Left ventricle myocardium inferior (tissue), 1 donor: ENCODE results near the gene SHROOM1. TPM values are rescaled to one million over a fixed set of nuclear protein-coding genes. Genes with fewer than 3 reads are reported as not detected.
A peak's percentile ranks its signal among the peaks of the same experiment; 100 is the strongest.

Experiments used
- DNase-seq: peaks from one replicate; pipeline ENCODE4 v3.0.0-alpha.2; 2020
- H3K27ac ChIP-seq: fragments of 200-600 bp; replicated peaks from 2 replicates; pipeline ENCODE4 v1.8.0; 2021
- H3K27me3 ChIP-seq: fragments of 200-600 bp; 2 replicates; pipeline ENCODE4 v1.8.0; 2021; ENCODE audit warnings: low read depth
- H3K36me3 ChIP-seq: fragments of 200-600 bp; 2 replicates; pipeline ENCODE4 v1.8.0; 2021
- H3K4me1 ChIP-seq: fragments of 200-600 bp; 2 replicates; pipeline ENCODE4 v1.8.0; 2021
- H3K4me3 ChIP-seq: fragments of 200-600 bp; 2 replicates; pipeline ENCODE4 v1.8.0; 2021; ENCODE audit warnings: mild to moderate bottlenecking, moderate library complexity
- H3K9me3 ChIP-seq: fragments of 200-600 bp; replicated peaks from 2 replicates; pipeline ENCODE4 v1.8.0; 2021
- CTCF ChIP-seq: fragments of 200-600 bp; IDR thresholded peaks from 2 replicates; pipeline ENCODE4 v1.8.0; 2021; ENCODE audit warnings: antibody characterized with exemption, mild to moderate bottlenecking, borderline replicate concordance
- intact Hi-C: fragments of 100-400 bp; cut with micrococcal nuclease; formaldehyde crosslinking; loops from one replicate; pipeline ENCODE4 v1.11.0; 2022
- total RNA-seq: library from RNA; stranded (reverse); fragmentation: NEBNext Ultra II Directional; extraction: Animal tissue kit (Norgen Biotek cat#: 25700); gene quantifications from one replicate; pipeline ENCODE4 v1.2.1, GENCODE V29; 2021
- donor health status: DM: no; HTN: yes; CAD: no; lungs with severe emphysema.

Gene SHROOM1
- total RNA-seq, 1 donor from 2014 or later: 4.9 TPM

- Histone ChIP-seq H3K4me1 (peaks cover 82% of the 10 kb centered on the region), H3K4me3 (no peak overlapping the region), H3K27me3 (no peaks in the 10 kb centered on the region), H3K9me3 (no peaks in the 10 kb centered on the region), H3K27ac (peak overlapping the region; percentile 90), H3K36me3 (no peaks in the 10 kb centered on the region)
- DNase-seq: no peak
- no peak for TF ChIP-seq CTCF
- intact Hi-C loops: no loop called here
These were observed 56.0 kb downstream of the SHROOM1 start for GRCh38 chr5:132774406-132774805.

GRCh38 chr5:132773601-132774355 is 56.7 kb downstream of the SHROOM1 start:
- H3K27ac ChIP-seq: peak overlapping the region; percentile 90
- H3K4me1 ChIP-seq: peaks cover 88% of the 10 kb centered on the region
- intact Hi-C loops: no loop called here

GRCh38 chr5:132773114-132773513 is 57.3 kb downstream of the SHROOM1 start:
- Histone ChIP-seq H3K4me1 (peaks cover 92% of the 10 kb centered on the region), H3K27ac (peak overlapping the region; percentile 90), H3K4me3 (no peak overlapping the region), H3K36me3 (no peaks in the 10 kb centered on the region), H3K27me3 (no peaks in the 10 kb centered on the region), H3K9me3 (no peaks in the 10 kb centered on the region)
- TF ChIP-seq CTCF: no peak
- DNase-seq: no peak
- intact Hi-C loops: no loop called here

More at GRCh38 chr5:132773601-132774355, 56.7 kb downstream of the SHROOM1 start:
- no peak for DNase-seq
- H3K36me3 ChIP-seq: no peaks in the 10 kb centered on the region
- H3K9me3 ChIP-seq: no peaks in the 10 kb centered on the region
- no peak overlapping the region for H3K4me3 ChIP-seq
- no peaks in the 10 kb centered on the region for H3K27me3 ChIP-seq
- TF ChIP-seq CTCF: no peak

GRCh38 chr5:132772291-132773070 is 58.0 kb downstream of the SHROOM1 start:
- peaks cover 92% of the 10 kb centered on the region for H3K4me1 ChIP-seq
- intact Hi-C loops: no loop called here
- no peaks in the 10 kb centered on the region for H3K27me3 ChIP-seq
- no peak for DNase-seq
- TF ChIP-seq CTCF: no peak
- no peaks in the 10 kb centered on the region for H3K9me3 ChIP-seq
- peak overlapping the region; percentile 90 for H3K27ac ChIP-seq
- H3K36me3 ChIP-seq: no peaks in the 10 kb centered on the region
- H3K4me3 ChIP-seq: peak overlapping the region; percentile 11

Other genes with a start within 250 kb of the SHROOM1 start
- not detected for gene IL13, start 172.5 kb downstream of the SHROOM1 start, total RNA-seq
- gene IL4, start 156.7 kb downstream of the SHROOM1 start, total RNA-seq: not detected
- gene KIF3A, start 93.1 kb downstream of the SHROOM1 start, total RNA-seq: 11.9 TPM
- 0.08 TPM for gene CCNI2, start 83.2 kb downstream of the SHROOM1 start, total RNA-seq
- 27.2 TPM for gene SEPTIN8, start 53.4 kb downstream of the SHROOM1 start, total RNA-seq
- gene SOWAHA, start 17.3 kb downstream of the SHROOM1 start, total RNA-seq: not detected
- 0.52 TPM for gene GDF9, start 35.8 kb upstream of the SHROOM1 start, total RNA-seq
- gene UQCRQ, start 36.0 kb upstream of the SHROOM1 start, total RNA-seq: 1,839 TPM
- gene LEAP2, start 43.0 kb upstream of the SHROOM1 start, total RNA-seq: 1.9 TPM
- 32.1 TPM for gene AFF4, start 133.0 kb upstream of the SHROOM1 start, total RNA-seq
- 18.7 TPM for gene ZCCHC10, start 195.9 kb upstream of the SHROOM1 start, total RNA-seq
- 80.2 TPM for gene HSPA4, start 221.4 kb upstream of the SHROOM1 start, total RNA-seq